Omental fat pad (tissue), 4 donors: ENCODE data around the gene TMEM88. TPM values are rescaled to one million over a fixed set of nuclear protein-coding genes. Genes with fewer than 3 reads are reported as not detected.

ENCODE experiments used
- ATAC-seq: fragments of 150-250 bp; one replicate; pipeline ENCODE4 v1.9.1; 2016; ENCODE audit warnings: mild to moderate bottlenecking, moderate library complexity; ENCODE audit not compliant: low FRiP score
- DNase-seq: peaks from one replicate; pipeline ENCODE4 v3.0.0-alpha.2; 2019; ENCODE audit warnings: low spot score
- CTCF ChIP-seq, 3 donors: fragments of 450-650 bp; IDR thresholded peaks; one replicate each; pipeline ENCODE4 v1.5.1; 2016 to 2017; ENCODE audit warnings: antibody characterized with exemption in 3 of 3, mild to moderate bottlenecking in 3 of 3, moderate library complexity in 2 of 3
- total RNA-seq, 4 donors: library from RNA; depleted of rRNA; stranded (reverse); fragments of >200 nt; gene quantifications; one replicate each; pipeline ENCODE4 v1.1.0, GENCODE V29; 2016

The TMEM88 gene
- total RNA-seq, 4 donors from 2014 or later = 20.2 to 99.9 (median 24.6) TPM

GRCh38 chr17:7883781-7884386 is 29.0 kb downstream of the TMEM88 start:
- no peak for TF ChIP-seq CTCF (IDR thresholded peaks at IDR 0.05)
- DNase-seq = no peak
- no peak for ATAC-seq

DNA sequence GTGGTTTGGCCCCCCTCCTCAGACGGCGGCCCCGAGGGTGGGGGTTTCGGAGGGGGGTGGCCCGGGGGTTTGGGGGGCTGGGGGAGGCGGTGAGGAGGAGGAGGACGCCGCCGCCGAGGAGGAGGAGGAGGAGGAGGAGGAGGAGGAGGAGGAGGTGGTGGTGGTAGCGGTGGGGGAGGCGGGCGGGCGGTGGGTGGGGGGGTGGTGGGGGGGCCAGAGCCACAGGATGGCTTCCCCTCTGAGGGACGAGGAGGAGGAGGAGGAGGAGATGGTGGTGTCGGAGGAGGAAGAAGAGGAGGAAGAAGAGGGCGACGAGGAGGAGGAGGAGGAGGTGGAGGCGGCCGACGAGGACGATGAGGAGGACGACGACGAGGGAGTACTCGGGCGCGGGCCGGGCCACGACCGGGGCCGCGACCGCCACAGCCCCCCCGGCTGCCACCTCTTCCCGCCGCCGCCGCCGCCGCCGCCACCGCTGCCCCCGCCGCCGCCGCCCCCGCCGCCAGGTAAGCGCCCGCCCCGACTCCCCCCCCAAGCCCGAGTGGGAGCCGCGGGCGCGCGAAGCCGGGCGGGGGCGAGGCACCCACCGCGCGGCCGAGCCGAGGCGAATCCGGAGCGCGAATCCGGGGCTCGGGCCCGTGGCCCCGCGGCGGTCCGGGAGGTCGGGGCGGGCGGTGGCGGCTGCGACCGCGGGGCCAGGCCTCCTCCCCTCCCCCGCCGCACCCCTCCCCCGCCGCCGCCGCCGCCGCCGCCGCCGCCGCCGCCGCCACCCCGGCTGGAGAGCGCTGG is 29.9 kb downstream of the TMEM88 start:
- DNase-seq (no peak), ATAC-seq (no peak)
- TF ChIP-seq CTCF (IDR thresholded peaks at IDR 0.05) = no peak

DNA sequence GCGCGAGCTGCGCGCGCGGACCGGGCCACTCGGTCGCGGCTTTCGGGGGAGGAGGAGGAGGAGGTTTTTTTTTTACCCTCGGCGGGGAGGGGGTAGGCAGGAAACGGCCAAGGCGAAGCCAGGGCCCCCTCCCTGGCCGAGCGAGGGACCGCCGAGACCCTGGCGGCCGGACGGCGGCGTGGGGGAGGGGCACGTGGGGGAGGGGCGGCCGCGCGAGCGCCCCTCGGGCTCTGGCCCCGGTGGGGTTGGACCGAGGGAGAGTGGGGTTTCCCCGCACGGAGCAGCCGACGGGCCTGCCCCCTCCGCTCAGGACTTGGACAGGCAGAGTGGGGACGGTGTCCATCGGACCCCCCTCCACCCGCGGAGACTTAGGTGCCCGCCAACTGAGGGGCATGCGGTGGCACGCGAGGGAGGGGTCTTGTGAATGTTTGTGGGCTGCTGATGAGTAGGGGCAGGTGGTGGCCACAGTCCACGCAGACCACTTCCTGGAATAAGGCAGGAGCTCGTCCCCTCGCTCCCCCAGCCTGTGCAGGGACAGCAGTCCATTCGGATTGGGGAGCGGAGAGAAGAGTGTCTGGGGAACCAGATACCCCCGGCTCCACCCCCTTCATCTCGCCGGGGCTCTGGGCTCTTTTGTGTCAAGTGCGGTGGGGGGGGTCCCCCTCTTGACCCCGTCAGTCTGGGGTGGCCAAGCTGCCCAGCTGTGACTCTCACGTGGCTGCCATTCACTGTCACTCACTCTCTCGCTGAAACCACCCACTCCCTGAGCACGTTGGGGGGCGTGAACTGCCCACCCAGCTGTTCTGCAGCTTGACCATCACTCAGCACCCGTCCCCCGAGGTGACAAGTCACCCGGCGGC is 30.7 kb downstream of the TMEM88 start:
- no peak for ATAC-seq

GRCh38 chr17:7886227-7887037 is 31.6 kb downstream of the TMEM88 start:
- DNase-seq (no peak), ATAC-seq (no peak)
- TF ChIP-seq CTCF (IDR thresholded peaks at IDR 0.05) = no peak

More for the DNA sequence above, 30.7 kb downstream of the TMEM88 start:
- no peak for TF ChIP-seq CTCF (IDR thresholded peaks at IDR 0.05)
- no peak for DNase-seq

DNA sequence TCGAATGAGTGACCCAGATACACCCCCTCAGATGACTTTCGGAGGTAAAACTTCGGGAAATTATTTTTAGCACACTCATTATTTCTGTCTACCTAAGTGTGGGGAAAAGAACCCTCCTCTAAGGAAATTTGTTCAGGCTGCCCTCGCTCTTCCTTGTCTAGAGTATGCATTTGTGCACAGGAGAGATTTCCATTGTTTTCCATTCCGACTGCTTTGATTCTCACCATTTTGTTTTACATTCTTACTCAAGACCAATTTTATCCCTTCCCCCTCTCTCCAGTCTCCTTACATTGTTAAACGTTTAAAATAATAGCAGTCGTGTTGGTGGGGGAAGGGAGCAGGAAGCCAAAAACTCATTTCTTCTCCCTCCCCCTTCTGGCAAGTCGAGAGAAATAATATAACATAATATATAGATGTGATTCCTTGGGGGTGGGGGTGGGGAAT is 32.2 kb downstream of the TMEM88 start:
- DNase-seq (no peak), ATAC-seq (no peak)
- no peak for TF ChIP-seq CTCF (IDR thresholded peaks at IDR 0.05)

- peak; percentile 71 for DNase-seq
- peak; percentile 75 for ATAC-seq
- TF ChIP-seq CTCF (IDR thresholded peaks at IDR 0.05) = no peak
Observed at GRCh38 chr17:7887482-7888183, 32.8 kb downstream of the TMEM88 start.
